ENCODE results near the gene ULK2.

- TF ChIP-seq CTCF (IDR thresholded peaks at IDR 0.05) (0 out of 2 replicates have a peak, but pooled peaks have one; percentile 16), SIN3A (IDR thresholded peaks at IDR 0.05; ENCODE audit: borderline replicate concordance, insufficient read depth, low read depth, low read length) (no peak)
Measured at GRCh38 chr17:19800571-19800970, 67.2 kb downstream of the ULK2 start.

Data from Panc1 (cell line).